T-helper 1 cell treated with Interleukin-12 subunit alpha and Interleukin-12 subunit beta and Interleukin-4 antibody, amounts not matched to agents 30 ng/mL and 1 ng/mL, for 36 hours (primary cell): Measurements from ENCODE around the gene CDH13. TPM values are rescaled to one million over a fixed set of nuclear protein-coding genes. Genes with fewer than 3 reads are reported as not detected.

ENCODE experiments used
- intact Hi-C: fragments of 100-400 bp; cut with micrococcal nuclease; formaldehyde crosslinking; loops from one replicate; pipeline ENCODE4 v1.15.1; 2024
- total RNA-seq: library from RNA; stranded (reverse); gene quantifications from 2 replicates; pipeline ENCODE4 v1.2.3, GENCODE V29; 2022

CDH13 gene
- total RNA-seq, 1 donor from 2014 or later = not detected

DNA sequence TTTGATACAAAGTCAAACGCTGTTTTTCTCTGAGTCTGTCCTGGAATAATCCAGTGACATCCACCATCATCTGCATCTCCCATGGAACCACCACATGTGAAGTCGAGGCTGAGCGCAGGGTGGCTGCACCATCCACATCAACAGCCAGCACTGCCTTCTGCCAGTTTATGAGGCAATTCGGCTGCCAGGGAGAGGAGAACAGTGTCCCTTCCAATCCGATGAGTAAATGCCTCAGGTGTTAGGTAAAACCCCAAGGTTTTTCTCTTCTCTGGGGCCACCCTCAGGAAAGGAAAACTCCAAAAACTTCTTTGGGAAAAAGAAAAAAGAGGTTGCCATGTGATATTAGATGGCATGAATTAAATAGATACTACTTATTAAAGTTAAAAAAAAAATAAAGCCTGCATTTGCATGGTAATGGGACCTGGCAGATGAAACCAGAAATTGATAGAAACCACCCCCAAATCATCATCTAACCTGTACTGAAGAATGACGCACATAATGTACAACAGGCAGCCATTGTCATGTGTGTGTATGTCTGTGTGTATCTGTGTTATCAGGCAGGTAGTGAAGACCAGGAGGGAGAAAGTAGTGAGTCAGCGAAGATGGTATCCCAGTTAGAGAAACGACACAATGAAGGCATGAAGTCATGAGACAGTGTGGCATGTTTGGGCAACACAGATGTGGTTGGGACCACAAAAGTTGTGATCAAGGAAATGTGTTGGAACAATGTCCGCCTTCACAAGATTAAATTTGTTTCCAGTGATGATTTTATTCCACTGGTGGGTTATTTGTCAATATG, 478.7 kb downstream of the CDH13 start:
- intact Hi-C loops = no loop called here

DNA sequence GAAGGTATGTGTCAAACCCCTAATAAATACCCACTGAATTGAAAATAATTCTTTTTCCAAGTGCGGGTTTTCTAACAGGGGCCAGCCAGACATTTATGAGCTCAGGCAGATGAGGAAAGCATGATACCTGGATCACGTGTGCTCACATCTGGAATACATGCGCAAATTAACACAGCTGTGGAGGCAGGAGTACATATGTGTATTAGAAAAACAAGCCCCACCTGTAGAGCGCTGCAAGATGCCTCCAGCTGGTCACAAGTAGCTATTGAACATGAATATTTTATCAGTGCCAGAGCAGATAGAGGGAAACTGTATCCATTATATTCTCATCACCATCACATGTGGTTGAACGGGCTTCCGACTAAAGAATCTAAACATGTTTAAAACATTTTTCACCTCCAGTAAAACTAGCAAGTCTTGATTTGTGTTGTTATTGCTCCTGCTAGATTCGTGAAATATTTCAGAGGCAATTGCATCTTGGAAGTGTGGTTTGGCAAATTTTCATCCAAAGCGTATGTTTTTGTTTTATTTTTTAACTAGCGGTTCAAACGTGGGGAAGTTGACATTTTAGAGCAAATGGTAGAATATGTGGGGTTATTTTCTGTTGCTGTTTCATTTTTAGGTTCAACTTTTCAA, 482.8 kb downstream of the CDH13 start:
- intact Hi-C loops = no loop called here

DNA sequence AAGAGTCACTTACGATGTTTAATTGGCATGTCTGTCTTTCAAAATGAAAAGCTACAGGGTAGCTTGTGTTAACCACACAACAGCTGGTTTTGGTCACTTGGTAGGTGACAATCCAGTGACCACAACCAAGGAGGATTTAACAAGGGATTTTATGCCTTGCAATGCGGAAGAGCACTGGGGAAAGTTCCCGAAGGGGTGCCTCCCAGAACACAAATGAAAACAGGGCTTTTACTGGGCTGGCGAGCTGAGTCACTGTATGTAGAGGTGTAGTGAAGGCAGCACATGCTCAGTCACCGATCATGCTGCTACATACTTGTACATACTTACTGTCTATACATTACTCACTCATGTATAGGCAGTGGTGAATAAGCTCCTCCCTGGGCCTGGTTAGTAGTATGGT, 483.5 kb downstream of the CDH13 start:
- intact Hi-C loops = no loop called here

DNA sequence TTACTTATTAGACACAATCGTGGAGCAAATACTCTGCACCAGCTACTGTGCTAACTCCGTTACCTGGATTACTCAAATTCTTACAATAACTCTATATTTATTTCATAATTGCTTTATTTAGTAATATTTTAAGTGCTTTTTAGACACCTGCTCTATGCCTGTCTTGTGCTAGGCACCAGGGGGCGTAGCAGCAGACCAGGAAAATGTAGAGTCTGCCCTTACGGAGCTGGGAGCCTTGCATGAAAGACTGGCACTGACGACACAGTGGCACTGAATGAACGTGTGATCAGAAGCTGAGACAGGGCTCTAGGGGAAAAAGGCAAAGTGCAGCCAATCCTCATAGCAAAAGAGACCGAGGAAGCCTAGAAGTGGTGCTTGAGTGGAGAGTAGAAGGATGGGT, 486.5 kb downstream of the CDH13 start:
- intact Hi-C loops = loop anchor here (1.0 kb wide), 1 partner anchor 102 kb away; no protein-coding TSS in a partner anchor

DNA sequence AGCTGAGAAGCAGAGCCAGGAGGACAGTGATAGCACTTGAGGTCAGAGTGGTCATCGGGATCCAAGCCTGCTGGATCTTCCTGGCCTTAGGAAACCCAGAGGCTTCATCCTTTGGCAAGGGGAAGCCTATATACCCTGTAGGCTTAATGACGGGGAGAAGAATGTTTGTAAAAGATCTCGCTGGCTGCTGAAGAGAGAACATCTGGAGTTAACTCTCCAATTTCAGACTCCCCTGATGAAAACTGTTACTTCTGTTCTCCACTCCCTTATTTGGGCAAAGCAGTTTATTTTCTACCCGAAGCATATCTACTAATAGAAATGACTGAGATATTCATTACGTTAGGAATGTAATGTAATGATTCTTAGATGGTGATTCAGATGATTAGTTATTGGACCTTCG, 487.0 kb downstream of the CDH13 start:
- intact Hi-C loops = loop anchor here (1.0 kb wide), 1 partner anchor 101 kb away; no protein-coding TSS in a partner anchor

DNA sequence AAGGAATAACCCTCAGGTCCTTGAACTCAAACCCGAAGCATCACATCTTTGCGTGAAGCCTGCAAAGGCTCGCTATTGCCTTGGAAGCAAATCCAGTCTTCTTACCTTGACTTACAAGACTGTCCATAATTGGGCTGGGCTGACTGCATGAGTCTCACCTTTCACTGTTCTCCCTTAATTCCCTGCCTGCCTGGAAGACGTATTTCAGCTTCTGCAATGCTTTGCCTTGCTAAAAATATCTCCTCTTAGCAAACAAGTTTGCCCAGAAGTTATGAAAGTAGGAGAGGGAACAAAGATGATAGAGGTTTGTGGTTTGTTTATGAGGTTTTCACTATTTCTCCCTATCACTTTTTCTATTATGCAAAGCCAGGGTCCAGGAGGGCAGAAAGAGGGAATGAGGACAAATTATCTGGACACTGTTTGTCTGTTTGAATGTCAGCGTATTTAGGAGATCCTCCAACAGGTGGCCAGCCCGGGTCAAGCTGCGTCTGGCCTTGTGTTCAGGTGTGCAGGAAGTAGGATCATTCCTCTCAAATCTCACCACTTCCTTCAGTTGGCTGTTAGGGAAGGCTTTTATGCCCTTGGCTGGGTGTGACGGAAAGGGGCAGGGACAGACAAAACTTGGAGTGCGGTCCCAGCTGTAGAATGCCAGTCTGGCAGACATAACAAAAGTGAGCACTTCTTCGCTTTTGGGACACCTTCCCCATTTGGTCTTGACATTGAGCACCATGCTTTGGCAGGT, 488.9 kb downstream of the CDH13 start:
- intact Hi-C loops = no loop called here

DNA sequence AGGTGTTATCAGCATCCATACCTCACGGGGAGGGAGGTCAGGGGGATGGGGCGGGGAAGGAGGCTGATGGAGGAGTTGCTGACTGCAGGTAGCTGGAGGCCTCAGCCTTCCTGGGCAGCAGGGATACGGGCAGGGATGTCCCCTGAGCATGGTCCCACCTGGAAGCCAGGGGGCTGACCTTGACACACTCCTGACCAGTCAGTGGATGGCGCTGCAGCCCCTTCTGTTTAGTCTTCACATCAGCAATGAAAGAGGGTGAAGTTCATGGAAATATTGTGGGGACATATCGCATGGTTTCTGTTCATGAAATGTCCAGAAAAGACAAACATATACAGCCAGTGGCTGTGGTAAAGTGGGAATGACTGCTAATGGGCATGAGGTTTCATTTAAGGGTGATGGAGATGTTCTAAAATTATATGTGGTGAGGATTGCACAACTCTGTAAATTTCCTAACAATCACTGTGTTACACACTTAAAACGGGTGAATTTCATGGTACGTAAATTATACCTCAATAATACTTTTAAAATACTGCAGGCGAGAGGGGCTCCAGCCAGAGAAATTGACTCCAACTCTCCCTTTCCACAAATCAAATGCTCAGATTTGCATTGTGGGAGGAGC, 489.6 kb downstream of the CDH13 start:
- intact Hi-C loops = no loop called here

DNA sequence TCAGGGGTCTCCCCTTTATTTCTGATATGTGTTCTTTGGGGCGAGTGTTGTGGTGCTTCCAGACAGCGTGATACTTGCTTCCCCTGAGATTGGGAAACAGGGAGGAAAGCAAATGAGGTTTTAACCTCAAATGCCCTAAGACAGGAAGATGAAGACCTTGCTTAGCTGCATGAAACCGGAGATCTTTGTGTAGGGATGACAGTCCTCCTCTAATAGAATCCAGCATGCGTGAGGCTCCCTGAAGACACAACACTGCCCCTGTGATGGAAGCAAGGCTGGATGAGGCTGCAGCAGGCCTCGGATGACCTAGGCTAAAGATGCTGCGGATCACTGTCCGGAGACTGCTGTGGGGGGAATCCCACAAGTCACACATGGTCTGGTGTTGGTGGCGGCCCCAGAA, 491.0 kb downstream of the CDH13 start:
- intact Hi-C loops = no loop called here

DNA sequence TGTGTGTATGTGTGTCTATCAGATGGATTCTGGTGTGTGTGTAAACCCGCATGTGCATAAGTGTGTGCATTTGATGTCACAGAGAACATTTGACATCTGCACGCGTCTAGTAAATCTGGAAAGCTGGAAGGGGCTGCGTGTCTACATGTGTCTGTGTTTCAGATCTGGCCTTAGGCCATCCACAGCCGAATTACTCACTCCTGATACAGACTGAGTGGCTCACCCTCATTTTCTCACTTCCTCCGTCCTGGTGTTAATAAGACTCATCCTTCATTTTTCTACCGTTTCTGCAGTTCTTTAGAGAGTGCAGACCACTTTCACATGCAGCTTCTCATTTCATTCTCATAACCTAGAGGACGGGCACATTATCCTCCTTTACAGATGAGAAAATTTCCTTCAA, 491.6 kb downstream of the CDH13 start:
- intact Hi-C loops = no loop called here

- intact Hi-C loops = no loop called here
Measured at GRCh38 chr16:83125999-83126568, 499.3 kb downstream of the CDH13 start.

- intact Hi-C loops = no loop called here
Measured at GRCh38 chr16:83128041-83128440, 501.3 kb downstream of the CDH13 start.

DNA sequence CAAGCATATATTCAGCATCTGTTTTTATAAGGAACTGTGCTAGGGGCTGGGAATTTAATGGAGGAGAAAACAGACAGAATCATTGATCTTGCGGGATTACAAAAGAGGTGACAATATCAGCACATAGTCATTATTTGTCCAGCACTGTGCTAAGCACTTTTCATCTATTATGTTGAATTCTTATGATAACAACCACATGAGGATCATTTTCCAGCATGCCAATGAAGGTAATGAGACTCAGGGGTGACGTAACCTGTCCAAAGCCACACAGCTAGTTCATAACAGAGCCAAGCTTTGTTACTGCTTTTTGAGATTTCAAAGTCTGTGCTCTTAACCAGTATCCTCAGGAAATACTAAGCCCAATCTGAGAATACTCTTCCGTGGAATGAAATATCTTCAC, 503.3 kb downstream of the CDH13 start:
- intact Hi-C loops = no loop called here

DNA sequence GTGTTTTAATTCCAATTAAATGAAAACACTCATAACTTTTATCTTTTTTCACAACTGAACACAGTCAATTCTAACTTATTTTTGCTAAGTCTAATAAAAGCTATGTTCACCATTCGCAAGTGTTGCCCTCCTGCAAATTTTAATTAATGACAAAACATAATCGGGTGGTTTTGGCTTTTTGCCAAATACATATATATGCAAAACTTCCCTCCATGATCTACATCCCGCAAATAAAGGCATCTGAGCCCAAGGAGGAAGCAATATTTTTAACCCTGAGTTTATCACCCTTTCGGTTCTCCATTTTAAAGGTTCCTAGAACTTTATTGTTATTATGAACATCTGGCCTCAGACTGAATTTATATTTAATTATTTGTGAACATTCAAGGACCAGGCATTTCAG, 507.9 kb downstream of the CDH13 start:
- intact Hi-C loops = no loop called here

DNA sequence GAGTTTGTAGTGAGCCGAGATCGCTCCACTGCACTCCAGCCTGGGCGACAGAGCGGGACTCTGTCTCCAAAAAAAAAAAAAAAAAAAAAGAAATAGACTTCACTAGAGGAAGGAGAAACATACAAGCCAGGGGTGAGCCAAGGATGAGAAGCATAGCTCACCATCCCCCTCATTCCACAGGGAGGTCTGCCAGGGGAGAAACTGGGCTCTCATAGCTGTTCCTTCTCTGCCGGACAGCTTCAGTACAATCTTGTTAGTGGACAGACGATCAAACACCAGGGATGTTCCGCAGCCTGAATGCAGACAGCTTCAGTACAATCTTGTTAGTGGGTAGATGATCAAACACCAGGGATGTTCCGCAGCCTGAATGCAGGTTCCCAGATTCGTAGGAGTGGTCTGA, 509.6 kb downstream of the CDH13 start:
- intact Hi-C loops = no loop called here

- intact Hi-C loops = no loop called here
Measured at GRCh38 chr16:83136924-83137323, 510.2 kb downstream of the CDH13 start.

GRCh38 chr16:83137326-83137781, 510.6 kb downstream of the CDH13 start:
- intact Hi-C loops = no loop called here

- intact Hi-C loops = no loop called here
Measured at GRCh38 chr16:83137894-83138293, 511.1 kb downstream of the CDH13 start.

DNA sequence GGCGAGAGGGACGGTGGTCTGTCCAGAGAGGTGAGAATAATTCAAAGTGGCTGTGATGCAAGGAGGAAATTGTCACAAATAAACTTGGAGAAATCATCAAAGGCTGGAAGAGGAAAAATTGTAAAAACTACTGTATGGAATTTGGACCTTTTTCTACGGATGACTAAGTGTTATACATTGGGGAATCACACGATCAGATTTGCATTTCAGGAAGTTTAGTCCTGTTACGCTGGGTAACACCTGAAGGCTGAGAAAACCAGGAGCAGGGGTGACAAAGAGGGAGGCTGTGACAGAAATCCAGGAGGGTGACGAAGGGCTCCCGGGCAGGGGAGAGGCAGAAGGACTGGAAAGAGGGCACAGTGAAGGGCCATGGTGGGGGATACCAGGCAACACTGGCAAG, 511.7 kb downstream of the CDH13 start:
- intact Hi-C loops = no loop called here

DNA sequence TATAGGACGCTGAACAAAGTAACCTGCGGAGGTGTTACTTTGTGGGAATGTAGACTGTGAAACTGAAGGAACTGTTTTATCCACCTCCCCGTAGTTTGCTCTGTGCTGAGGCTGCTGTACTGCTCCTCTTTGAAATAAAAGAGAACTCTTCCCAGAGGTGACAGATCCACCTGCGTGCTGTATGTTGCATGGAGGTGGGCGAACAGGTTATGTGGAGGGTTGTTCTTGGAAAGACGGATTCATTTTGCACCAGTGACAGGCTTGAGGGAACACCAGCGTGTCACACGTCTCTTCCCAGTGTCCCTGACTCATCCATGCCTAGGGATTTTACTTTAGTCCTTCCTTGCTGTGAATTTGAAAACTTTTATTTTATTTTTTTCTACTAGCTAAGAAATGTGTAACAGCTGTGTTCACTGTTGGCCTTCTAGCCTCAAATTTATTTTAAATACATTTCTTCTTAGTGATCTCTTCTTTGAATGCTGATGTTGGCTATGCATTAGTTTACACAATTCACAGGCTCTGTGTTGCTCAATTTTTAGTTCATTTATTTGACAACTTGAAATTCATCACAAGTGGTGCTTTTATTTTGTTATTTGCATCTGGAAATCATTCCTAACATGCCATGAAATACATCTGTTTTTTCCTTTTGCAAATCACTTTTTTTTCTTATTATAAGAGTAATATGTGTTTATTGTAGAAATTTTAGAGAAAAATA, 512.4 kb downstream of the CDH13 start:
- intact Hi-C loops = no loop called here

DNA sequence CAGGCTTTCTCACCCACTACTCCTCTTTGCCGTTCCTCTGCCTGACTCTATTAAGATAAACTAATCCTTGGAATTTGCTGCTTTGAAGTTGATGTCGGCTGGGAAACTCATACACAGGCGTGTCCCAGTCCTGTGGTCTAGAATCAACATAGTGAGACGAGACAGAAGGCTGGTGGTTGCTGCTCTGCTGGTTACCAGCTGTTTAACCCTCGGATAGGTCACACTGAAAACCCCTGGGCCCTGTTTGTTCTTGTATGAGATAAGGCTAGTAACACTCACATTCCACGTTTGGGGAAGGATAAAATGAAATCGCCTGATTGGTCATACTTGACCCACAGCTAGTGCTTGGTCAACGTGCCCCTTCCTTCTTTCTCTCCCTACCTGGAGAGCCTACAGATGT, 517.0 kb downstream of the CDH13 start:
- intact Hi-C loops = no loop called here

DNA sequence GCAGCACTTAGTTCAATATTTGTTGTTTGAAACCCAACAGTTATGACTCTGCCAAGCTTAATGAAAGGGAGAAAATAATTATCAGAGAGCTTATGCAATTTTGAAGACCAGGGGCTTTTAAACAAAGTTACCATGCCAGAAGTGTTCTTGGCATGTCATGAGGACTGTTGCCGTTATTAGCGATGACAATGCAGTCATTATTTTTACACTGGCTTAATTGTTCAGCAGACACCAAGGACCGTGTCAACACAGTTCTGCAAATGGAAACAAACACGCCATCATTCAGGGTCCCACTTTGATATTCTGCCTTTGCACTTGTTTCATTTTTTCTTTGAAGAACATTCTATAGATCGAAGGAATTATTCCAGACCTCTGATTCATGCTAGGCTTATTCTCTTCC, 518.5 kb downstream of the CDH13 start:
- intact Hi-C loops = no loop called here
